Gastroesophageal sphincter (tissue), 3 donors: Measurements from ENCODE around the gene COL2A1.

ENCODE experiments used
- EP300 ChIP-seq: sonication (generic); formaldehyde crosslinking; IDR thresholded peaks from one replicate; pipeline ENCODE4 v1.6.1; 2017; ENCODE audit warnings: antibody characterized with exemption, mild to moderate bottlenecking
- POLR2A ChIP-seq, 2 donors: fragments of 450-650 bp; IDR thresholded peaks; one replicate each; pipeline ENCODE4 v1.6.1; 2017; ENCODE audit warnings: antibody characterized with exemption in 2 of 2, mild to moderate bottlenecking in 2 of 2, moderate library complexity in 1 of 2
- POLR2AphosphoS5 ChIP-seq: sonication (generic); formaldehyde crosslinking; IDR thresholded peaks from one replicate; pipeline ENCODE4 v1.6.1; 2017; ENCODE audit warnings: antibody characterized with exemption
- TF ChIP-seq, protein P1 (sequence below), 4 experiments: fragments of 200-600 bp in 2 of 4; fragments of 450-650 bp in 2 of 4; sonication (generic) in 1 of 4; IDR thresholded peaks; one replicate each; pipeline ENCODE4 v1.5.1; 2017 to 2019; ENCODE audit warnings: antibody characterized with exemption in 4 of 4, mild to moderate bottlenecking in 2 of 4, moderate library complexity in 2 of 4

DNA sequence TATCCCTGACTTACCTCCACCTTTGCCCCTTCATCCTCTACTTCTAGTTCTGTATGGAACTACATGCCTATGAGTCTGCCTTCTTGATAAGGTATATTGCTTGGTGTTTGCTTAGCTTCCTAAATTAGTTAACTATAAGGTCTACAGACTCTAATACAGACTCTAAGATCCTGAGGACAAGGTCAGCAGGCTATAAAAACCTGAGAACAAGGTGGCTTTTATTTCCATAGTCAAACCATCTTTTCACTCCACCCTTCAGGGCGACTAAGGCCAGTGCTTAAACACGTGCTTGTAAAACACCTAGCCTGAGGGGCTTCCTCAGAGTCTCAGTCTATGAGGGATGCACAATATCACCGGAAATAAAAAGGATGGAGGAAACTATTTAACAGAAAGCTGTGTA lies 36.1 kb upstream of the COL2A1 start:
- TF ChIP-seq, protein P1, sequence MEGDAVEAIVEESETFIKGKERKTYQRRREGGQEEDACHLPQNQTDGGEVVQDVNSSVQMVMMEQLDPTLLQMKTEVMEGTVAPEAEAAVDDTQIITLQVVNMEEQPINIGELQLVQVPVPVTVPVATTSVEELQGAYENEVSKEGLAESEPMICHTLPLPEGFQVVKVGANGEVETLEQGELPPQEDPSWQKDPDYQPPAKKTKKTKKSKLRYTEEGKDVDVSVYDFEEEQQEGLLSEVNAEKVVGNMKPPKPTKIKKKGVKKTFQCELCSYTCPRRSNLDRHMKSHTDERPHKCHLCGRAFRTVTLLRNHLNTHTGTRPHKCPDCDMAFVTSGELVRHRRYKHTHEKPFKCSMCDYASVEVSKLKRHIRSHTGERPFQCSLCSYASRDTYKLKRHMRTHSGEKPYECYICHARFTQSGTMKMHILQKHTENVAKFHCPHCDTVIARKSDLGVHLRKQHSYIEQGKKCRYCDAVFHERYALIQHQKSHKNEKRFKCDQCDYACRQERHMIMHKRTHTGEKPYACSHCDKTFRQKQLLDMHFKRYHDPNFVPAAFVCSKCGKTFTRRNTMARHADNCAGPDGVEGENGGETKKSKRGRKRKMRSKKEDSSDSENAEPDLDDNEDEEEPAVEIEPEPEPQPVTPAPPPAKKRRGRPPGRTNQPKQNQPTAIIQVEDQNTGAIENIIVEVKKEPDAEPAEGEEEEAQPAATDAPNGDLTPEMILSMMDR (IDR thresholded peaks at IDR 0.05), result no peak
- TF ChIP-seq POLR2A (IDR thresholded peaks at IDR 0.05), result no peak
- TF ChIP-seq POLR2AphosphoS5, result no peak
- TF ChIP-seq EP300, result no peak
